ENCODE results near the gene TSPAN5. TPM values are rescaled to one million over a fixed set of nuclear protein-coding genes. Genes with fewer than 3 reads are reported as not detected.

The TSPAN5 gene
- polyA plus RNA-seq, 1 donor: 13.0 TPM

- no peak for DNase-seq (ENCODE audit: low read depth)
Measured at GRCh38 chr4:98643755-98644154, 14.7 kb downstream of the TSPAN5 start.

GRCh38 chr4:98642991-98643426 is 15.4 kb downstream of the TSPAN5 start:
- no peak for DNase-seq (ENCODE audit: low read depth)

DNA sequence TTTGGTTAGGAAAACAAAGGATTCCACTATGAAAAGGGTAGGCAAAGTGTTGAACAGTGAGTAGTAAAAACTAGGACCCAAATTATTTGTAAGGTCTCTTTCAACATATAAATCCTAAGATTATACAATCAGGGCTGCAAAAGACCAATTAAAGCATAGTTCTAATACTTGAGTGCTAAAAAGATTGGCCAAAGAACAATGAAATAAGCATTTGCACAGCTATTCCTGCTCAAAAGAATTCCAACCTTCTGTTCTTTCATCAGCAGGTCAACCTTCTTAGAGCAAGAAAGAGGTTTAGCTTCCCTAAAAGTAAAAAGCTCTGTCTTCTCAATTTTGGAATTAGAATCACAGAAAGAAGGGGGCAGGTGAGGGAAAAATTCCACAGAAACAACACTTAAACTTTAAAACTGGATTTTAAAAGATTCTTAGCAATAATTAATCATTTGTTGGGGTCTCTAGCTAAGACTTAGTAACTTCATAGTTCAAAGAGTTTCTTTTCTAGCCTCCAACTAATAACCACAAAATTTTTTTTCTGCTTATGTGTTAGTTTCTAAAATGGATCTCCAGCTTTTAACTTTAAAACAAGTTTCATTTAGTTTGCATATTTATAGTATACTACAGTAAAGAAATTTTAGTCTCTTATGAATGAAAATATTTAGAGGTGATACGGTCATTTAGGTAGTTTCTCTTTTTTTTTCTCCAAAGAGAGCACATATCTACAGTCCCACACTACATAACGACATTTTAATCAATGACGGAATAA is 16.3 kb downstream of the TSPAN5 start:
- no peak for DNase-seq (ENCODE audit: low read depth)

GRCh38 chr4:98641376-98641775 is 17.0 kb downstream of the TSPAN5 start:
- no peak for DNase-seq (ENCODE audit: low read depth)

DNA sequence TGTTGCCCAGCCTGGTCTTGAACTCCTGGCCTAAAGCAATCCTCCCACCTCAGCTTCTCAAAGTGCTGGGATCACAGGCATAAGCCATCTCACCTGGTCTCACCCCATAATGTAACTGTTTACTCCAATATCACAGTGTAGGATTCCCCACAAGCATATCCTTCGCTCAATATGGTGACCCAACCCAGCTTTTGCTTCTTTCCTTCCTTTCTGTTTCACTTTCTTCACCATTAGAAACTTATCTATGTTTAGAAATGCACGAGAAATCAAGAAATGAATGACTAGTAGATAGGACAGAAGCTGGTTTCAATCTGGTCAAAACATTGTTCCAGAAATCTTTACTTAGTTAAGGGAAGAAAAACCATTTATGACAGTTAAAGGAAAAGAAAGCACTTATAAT is 18.9 kb downstream of the TSPAN5 start:
- DNase-seq (ENCODE audit: low read depth): no peak

DNA sequence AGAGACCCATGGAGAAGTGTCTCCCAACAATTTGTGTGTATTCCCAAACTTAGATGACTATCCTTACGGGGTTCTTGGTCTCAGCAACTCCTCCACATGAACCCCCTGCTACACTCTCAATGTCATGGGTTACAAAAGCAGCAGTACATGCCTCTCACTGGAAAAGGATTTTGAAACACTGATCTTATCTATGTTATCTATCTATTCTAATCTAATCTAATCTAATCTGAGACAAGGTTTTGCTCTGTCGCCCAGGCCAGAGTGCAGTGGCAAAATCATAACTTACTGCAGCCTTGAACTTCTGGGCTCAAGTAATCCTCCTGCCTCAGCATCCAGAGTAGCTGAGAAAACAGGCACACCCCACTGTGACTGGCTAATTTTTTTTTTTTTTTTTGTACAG is 19.3 kb downstream of the TSPAN5 start:
- DNase-seq (ENCODE audit: low read depth): no peak

- no peak for DNase-seq (ENCODE audit: low read depth)
Measured at GRCh38 chr4:98638661-98639060, 19.8 kb downstream of the TSPAN5 start.

- DNase-seq (ENCODE audit: low read depth): no peak
Measured at GRCh38 chr4:98634061-98634460, 24.4 kb downstream of the TSPAN5 start.

DNA sequence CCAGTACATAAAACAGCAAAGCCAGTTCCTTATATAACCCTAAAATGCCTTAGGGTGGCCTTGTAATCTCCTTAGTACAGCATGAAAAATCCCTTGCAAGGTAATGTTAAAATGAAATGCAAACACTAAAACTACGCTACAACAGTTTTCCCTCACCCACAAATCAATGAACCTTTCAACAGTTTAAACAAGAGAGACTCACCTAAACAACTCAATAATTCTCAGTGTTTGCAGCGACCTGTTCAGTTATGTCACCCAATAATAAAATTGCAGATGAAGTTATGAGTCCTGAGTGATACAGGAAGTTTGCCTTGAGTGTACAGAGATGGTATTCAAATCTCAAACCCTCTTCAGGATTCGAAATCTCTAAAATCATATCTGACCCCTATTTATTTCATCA is 25.3 kb downstream of the TSPAN5 start:
- DNase-seq (ENCODE audit: low read depth): no peak

DNA sequence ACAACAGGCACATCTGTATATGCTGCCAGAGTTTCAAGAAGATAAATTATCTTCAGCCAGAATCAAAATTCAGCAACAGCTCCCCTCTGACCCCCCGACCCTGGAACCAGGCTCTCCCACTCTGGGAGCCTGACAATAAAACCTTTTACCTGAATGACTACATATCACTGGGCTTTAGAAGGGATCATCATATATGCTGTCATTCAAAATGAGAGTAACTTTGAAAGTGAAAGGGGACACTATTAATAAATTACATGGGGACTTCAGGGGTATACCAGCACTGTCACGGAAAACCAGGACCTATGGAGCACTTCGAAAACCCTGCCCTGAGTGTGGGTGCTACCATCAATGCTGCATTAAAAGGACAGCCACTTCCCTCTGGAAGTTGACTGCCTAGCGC is 26.2 kb downstream of the TSPAN5 start:
- DNase-seq (ENCODE audit: low read depth): no peak

GRCh38 chr4:98631506-98631905 is 26.9 kb downstream of the TSPAN5 start:
- DNase-seq (ENCODE audit: low read depth): no peak

DNA sequence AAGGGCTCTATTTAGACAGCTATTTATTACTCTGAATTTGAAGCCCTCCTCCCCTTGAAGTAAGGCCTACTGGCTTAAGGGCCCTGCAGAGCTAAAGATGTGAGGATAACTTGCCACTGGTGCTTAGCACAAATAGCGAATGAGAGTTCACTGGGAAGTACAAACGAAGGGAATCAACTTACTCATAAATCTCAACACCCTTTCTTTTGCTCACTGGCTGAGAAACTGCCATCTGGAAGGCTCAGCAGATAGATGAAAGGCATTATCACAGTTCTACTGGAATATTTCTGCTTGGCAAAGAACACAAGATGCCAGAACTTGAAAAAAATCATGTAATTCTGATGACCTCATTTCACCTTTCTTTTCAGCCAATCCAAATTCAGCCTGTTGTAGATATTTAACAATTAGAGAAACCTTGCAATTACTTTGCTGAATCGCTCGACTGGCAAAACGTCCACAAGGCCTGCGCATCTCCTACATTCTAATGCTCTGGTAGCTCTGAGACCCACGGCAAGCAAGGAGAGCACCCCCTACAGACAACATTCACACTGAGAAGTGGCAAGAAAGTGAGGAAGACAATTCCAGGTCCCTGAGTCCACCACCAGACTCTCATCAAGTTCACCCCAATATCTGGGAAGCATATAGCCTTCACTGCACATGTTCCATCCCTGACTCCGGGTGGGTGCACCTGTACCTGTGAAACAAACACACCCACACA is 27.5 kb downstream of the TSPAN5 start:
- no peak for DNase-seq (ENCODE audit: low read depth)

GRCh38 chr4:98627531-98628257 is 30.7 kb downstream of the TSPAN5 start:
- peak; percentile 53 for DNase-seq (ENCODE audit: low read depth)

GRCh38 chr4:98626350-98626749 is 32.1 kb downstream of the TSPAN5 start:
- DNase-seq (ENCODE audit: low read depth): no peak

- no peak for DNase-seq (ENCODE audit: low read depth)
Measured at GRCh38 chr4:98625920-98626319, 32.5 kb downstream of the TSPAN5 start.

DNA sequence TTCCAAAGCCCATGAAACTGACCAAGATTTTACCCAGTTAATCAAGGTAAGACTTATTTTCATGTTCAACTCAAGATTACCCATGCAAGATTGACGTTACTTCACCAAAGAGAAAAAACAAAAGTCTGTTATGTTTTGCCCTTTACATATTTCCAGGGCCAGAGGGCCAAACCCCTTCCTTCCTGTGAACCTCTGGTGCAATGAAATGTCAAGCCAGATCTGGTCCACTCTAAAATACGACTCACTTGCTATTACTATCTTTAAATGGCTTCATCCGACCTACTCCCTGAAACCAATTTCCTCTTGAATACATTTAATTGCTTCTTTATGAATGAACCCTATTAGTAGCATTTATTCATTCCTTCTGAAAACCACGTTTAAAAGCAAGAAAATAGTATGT is 33.0 kb downstream of the TSPAN5 start:
- DNase-seq (ENCODE audit: low read depth): no peak

- DNase-seq (ENCODE audit: low read depth): no peak
Measured at GRCh38 chr4:98624642-98625041, 33.8 kb downstream of the TSPAN5 start.

DNA sequence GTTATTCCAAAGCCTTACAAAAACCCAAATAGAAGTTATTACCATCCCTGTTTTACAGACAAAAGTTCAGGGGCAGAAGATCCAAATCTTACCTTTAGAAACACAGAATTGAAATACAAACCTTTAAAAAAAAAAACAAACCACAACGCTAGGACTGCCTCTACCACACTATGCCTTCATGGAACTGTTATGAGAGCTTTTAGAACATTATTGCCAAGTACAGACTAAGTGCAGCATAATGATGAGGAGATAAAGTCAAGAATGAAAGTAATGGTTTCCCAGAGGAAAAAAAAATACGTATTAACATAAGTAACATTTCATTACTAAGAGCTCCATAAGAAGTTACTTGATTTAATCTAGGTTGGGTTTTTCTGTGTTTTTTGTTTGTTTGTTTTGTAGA is 34.3 kb downstream of the TSPAN5 start:
- no peak for DNase-seq (ENCODE audit: low read depth)

- DNase-seq (ENCODE audit: low read depth): no peak
Measured at GRCh38 chr4:98623126-98623802, 35.1 kb downstream of the TSPAN5 start.

DNA sequence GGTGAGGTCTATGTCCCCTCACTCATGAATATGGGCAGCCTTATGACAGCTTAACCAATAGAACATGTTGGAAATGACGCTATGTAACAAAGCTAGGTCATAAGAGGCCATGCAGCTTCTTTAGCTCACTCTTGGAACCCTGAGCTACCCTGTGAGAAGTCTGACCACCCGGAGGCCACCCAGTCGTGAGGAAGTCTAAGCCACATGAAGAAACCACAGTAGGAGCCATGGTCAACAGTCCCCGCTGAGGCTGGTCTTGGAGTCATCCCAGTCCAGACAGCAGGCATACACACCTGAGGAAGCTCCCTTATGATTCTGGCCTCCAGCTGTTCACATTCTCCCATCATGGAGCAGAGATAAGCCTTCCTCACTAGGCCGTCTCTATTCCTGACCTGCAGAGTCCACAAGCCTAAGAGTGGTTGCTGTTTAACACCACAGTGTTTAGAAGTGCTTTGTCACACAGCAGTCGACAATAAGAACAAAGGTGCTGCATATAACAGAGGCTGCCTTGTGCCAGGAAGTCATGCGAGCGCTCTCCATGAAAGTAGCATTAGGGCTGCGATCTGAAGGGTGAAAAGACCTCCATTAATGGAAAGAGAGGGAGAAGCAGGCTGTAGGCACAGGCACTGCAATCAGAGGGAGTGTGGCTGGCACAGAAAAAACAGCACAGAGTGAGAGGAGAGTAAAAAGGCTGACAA is 38.2 kb downstream of the TSPAN5 start:
- DNase-seq (ENCODE audit: low read depth): no peak

DNA sequence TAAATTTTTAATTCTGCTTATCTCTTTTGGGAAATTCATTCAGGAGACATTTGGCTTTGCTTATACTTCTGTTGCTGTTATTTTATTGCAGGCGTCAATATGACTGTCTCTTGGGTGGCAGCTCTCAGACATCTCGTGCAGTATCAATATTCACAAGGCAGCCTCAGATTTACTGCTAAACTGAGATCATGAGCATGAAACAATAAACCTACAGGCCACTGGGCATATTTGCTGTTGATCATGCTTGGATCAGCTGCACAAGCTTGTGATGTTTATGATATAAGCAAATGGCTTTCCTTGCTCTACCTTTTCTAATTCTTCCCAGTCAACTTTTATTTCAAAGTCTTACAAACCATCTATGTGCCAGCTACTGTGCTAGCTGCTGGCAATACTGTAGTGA is 39.2 kb downstream of the TSPAN5 start:
- DNase-seq (ENCODE audit: low read depth): no peak
